Heart right ventricle (tissue), 16 donors: ENCODE results near the gene TST. TPM values are rescaled to one million over a fixed set of nuclear protein-coding genes. Genes with fewer than 3 reads are reported as not detected.
A peak's percentile ranks its signal among the peaks of the same experiment; 100 is the strongest.

ENCODE experiments used
- ATAC-seq, 8 donors: fragments of 200-7000 bp; cut with Tn5 transposase; one replicate each; pipeline ENCODE4 v1.9.1; 2020; ENCODE audit warnings: mild to moderate bottlenecking in 8 of 8, moderate library complexity in 8 of 8, moderate number of reproducible peaks in 1 of 8
- DNase-seq, 2 donors: peaks; one replicate each; pipeline ENCODE4 v3.0.0-alpha.2; 2020
- H3K27ac ChIP-seq, 10 donors: fragments of 200-600 bp; sonication (generic) in 2 of 10; one replicate each; pipeline versions ENCODE4 v1.5.0 to v1.8.0; 2020 to 2022; ENCODE audit warnings: mild to moderate bottlenecking in 3 of 10
- H3K27me3 ChIP-seq, 7 donors: fragments of 200-600 bp; one replicate each; pipeline ENCODE4 v1.8.0; 2021 to 2022; ENCODE audit warnings: mild to moderate bottlenecking in 2 of 7
- H3K36me3 ChIP-seq, 9 donors: fragments of 200-600 bp; sonication (generic) in 1 of 9; one replicate each; pipeline versions ENCODE4 v1.5.0 to v1.8.0; 2020 to 2022; ENCODE audit warnings: mild to moderate bottlenecking in 2 of 9
- H3K4me1 ChIP-seq, 9 donors: fragments of 200-600 bp; sonication (generic) in 1 of 9; one replicate each; pipeline versions ENCODE4 v1.5.0 to v1.8.0; 2020 to 2022; ENCODE audit warnings: mild to moderate bottlenecking in 4 of 9
- H3K4me3 ChIP-seq, 10 donors: fragments of 200-600 bp; sonication (generic) in 2 of 10; one replicate each; pipeline versions ENCODE4 v1.5.0 to v1.8.0; 2020 to 2022; ENCODE audit warnings: mild to moderate bottlenecking in 7 of 10, moderate library complexity in 2 of 10
- H3K9me3 ChIP-seq, 11 donors: fragments of 200-600 bp in 10 of 11; sonication (generic) in 2 of 11; one replicate each; pipeline versions ENCODE4 v1.5.0 to v1.8.0; 2013 to 2022; ENCODE audit warnings: mild to moderate bottlenecking in 2 of 11, control low read depth in 1 of 11, moderate library complexity in 1 of 11
- WGBS, 2 donors: extraction: QIAGEN DNeasy Blood & Tissue Kit; methylation state at CpG; one replicate each; pipeline ENCODE4 v1.1.7; 2013; ENCODE audit warnings: inconsistent platforms in 1 of 2; 5-methylcytosine and 5-hydroxymethylcytosine counted together
- intact Hi-C, 10 donors: fragments of 100-400 bp; cut with DNase I; formaldehyde crosslinking; loops; one replicate each; pipeline versions ENCODE4 v1.11.1 to v1.14.2; 2022
- polyA plus RNA-seq, 2 donors: library from polyadenylated mRNA; stranded (reverse); fragments of 200-250 nt; gene quantifications; one replicate each; pipeline ENCODE4 v1.2.3, GENCODE V29; 2013
- total RNA-seq, 10 donors: library from RNA; stranded (reverse); fragmentation: NEBNext Ultra II Directional in 3 of 10; extraction: Animal tissue kit (Norgen Biotek cat#: 25700) in 3 of 10; gene quantifications; one replicate each; pipeline versions ENCODE4 v1.2.1 to v1.2.4, GENCODE V29; 2021 to 2023
- TF ChIP-seq, protein P1 (sequence below), 9 donors: fragments of 200-600 bp; sonication (generic) in 2 of 9; IDR thresholded peaks; one replicate each; pipeline versions ENCODE4 v1.5.0 to v1.8.0; 2021 to 2022; ENCODE audit warnings: antibody characterized with exemption in 9 of 9, mild to moderate bottlenecking in 5 of 9, moderate library complexity in 1 of 9
- donor health status: Arrhythmogenic right ventricular cardiomyopathy.
- donor health status: ischemic (EF 13 %, LVEDD 7.1; RV severe dilation, severe dysfunction).
- donor health status: healthy with polysubstance abuse.
- donor health status: DM: no; HTN: yes; CAD: no.
- donor health status: DM: no; HTN: no; CAD: no.
- donor health status: ischemic (EF 25% LVEDD 6.9; RV normal size, moderate dysfunction).
- donor health status: ischemic (EF 25% LVEDD 5.7; RV mildly dilated, moderate dysfunction).
- donor health status: healthy.
- donor health status: DM: yes; HTN: yes; CAD: no.
- donor health status: Ischemic cardiomyopathy.
- donor health status: ischemic (EF 35%, LVEDD 5.7; RV mildly dilated, moderate dysfunction).
- donor health status: nonischemic (EF 11% LVEDD 7.7; RV severe dilation, severe dysfunction).
- donor health status: DM: yes; HTN: yes; CAD: no.
- donor health status: PGD.
- donor health status: ischemic (EF 29% LVEDD 5.4; RV normal size, mild dysfunction).
- donor health status: nonischemic (EF 23%, LVEDD 6.1; RV moderate dilation, normal function).

The TST gene
- total and polyA plus RNA-seq, 12 donors, result 34.1 to 87.4 (median 50.6) TPM

DNA sequence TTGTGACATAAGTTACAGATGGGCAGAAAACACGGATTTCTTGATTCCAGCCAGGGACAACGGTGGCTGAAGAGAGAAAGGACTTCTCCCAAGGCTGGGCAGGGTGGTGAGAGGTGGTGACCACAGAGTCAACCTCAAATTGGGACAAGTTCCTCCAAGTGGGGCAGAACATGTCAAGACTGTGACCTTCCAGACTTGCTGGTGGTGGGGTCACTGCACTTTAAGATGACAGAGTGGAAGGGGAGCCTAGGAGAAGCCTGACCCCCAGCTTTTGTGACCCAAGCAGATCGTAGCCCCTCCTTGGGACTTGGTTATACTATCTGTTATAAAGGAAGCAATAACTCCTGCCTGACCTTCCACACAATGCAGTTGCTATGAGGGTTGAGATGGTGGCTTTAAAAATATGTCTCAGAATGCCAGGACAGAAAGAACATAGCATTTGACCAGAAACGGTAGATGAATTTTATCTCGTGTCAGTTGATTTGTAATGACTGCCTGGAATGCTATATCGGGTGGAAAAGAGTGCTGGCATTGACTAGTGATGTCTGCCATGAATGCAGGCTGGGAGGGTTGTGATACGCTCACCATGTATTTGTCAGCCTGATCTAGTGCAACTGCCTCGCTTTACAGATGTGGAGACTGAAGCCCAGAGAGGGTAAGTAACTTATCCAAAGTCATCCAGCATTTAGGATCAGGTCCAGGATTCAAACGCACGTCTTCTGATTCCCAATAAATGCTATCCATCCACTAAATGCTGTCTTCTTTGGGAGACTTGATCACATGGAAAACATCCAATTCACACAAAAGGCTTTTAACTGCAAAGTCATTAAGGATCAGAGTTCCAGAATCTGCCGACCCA is 18.3 kb downstream of the TST start:
- no peaks in the 10 kb centered on the region for H3K27me3 ChIP-seq
- TF ChIP-seq, protein P1, sequence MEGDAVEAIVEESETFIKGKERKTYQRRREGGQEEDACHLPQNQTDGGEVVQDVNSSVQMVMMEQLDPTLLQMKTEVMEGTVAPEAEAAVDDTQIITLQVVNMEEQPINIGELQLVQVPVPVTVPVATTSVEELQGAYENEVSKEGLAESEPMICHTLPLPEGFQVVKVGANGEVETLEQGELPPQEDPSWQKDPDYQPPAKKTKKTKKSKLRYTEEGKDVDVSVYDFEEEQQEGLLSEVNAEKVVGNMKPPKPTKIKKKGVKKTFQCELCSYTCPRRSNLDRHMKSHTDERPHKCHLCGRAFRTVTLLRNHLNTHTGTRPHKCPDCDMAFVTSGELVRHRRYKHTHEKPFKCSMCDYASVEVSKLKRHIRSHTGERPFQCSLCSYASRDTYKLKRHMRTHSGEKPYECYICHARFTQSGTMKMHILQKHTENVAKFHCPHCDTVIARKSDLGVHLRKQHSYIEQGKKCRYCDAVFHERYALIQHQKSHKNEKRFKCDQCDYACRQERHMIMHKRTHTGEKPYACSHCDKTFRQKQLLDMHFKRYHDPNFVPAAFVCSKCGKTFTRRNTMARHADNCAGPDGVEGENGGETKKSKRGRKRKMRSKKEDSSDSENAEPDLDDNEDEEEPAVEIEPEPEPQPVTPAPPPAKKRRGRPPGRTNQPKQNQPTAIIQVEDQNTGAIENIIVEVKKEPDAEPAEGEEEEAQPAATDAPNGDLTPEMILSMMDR (IDR thresholded peaks at IDR 0.05), result no peak

DNA sequence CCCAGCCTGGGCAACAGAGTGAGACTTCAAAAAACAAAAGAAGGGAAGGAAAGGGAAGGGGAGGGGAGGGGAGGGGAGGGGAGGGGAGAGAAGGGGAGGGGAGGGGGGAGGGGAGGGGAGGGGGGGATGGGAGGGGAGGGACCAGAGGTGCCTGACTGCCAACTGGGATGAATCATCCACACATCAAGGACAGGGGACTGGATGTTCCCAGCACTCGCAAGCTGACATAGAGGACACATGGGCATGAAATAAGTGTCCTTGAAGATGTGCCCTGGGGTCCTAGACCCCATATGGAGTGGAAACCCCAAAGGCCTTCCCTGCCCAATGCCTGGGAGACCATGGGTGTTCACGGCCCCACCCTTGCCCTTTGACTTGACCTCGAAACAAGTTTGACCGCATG is 19.8 kb downstream of the TST start:
- Histone ChIP-seq H3K36me3 (no peaks in the 10 kb centered on the region), H3K27me3 (peaks cover 0 to 6% (median 0%) of the 10 kb centered on the region in 7 donors), H3K27ac (no peak overlapping the region), H3K4me3 (no peak overlapping the region), H3K4me1 (no peaks in the 10 kb centered on the region), H3K9me3 (no peaks in the 10 kb centered on the region)
- intact Hi-C loops, result no loop called here
- DNase-seq (no peak), ATAC-seq (peak in 3 of 8 donors; percentile 57 to 75 (median 61))
- WGBS, 2 donors, result 78 to 81% methylated on average over 4 of the region's 4 CpGs
- TF ChIP-seq, protein P1 (IDR thresholded peaks at IDR 0.05), result no peak

More for the DNA sequence above, 18.3 kb downstream of the TST start:
- intact Hi-C loops, result no loop called here
- H3K36me3 ChIP-seq, result no peaks in the 10 kb centered on the region
- peaks cover 0 to 7% (median 0%) of the 10 kb centered on the region in 11 donors for H3K9me3 ChIP-seq
- H3K4me3 ChIP-seq, result no peak overlapping the region
- DNase-seq (no peak), ATAC-seq (no peak)
- H3K4me1 ChIP-seq, result no peaks in the 10 kb centered on the region
- H3K27ac ChIP-seq, result no peak overlapping the region
- 59 to 60% methylated on average over 11 of the region's 11 CpGs for WGBS, 2 donors

DNA sequence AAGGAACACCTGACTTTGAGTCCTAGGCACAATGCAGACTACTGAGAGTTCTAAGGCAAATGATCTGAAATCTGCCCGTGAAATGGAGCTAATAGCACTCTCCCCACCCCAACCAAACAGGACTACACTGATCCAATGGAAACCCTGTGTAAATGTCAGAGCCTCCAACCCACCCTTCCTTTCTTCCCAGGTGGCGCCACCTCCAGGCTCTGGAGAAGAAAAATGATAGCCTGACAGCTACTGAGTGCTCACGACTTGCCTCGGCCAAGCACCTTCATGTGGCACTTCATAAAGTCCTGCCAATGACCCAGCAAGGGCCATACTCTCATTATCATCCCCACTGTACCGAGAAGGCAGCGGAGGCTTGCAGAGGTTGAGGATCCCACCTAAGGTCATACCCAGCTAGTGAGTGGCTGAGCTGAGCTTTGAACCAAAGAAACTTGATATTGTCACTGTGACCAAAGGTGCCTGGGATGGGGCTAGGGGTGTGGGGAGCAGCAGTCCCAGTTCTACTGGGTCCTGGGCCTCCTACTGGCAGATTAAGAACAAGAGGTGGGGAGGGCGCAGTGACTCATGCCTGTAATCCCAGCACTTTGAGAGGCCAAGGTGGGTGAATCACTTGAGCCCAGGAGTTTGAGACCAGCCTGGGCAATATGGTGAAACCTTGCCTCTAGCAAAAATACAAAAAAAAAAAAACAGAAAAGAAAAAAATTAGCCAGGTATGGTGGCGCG is 20.5 kb downstream of the TST start:
- H3K36me3 ChIP-seq, result no peaks in the 10 kb centered on the region
- ATAC-seq (no peak), DNase-seq (no peak)
- H3K9me3 ChIP-seq, result no peaks in the 10 kb centered on the region
- peaks cover 0 to 6% (median 0%) of the 10 kb centered on the region in 7 donors for H3K27me3 ChIP-seq
- TF ChIP-seq, protein P1 (IDR thresholded peaks at IDR 0.05), result no peak
- intact Hi-C loops, result no loop called here
- no peak overlapping the region for H3K4me3 ChIP-seq
- WGBS, 2 donors, result 75 to 80% methylated on average over 9 of the region's 9 CpGs
- H3K27ac ChIP-seq, result no peak overlapping the region
- no peaks in the 10 kb centered on the region for H3K4me1 ChIP-seq

DNA sequence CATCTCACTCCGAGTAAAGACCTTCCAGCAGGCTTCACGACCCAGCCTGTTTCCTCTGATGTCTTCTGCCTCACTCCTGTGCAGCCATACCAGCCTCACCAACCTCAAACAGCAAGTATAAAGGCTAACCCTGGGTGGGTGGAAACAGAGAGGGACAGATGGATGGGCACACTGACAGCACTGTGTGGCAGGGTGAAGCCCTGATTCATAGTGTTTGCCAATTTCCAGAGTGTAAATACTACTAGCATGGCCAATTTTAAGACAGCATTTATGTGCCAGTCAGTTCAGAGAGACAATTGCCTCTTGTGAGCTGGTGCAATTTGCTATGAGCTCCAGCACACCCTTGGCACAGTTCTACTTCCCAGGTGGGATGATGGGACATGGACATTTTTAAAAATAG is 21.5 kb downstream of the TST start:
- ATAC-seq (no peak), DNase-seq (no peak)
- Histone ChIP-seq H3K27me3 (peaks cover 0 to 8% (median 0%) of the 10 kb centered on the region in 7 donors), H3K4me3 (no peak overlapping the region), H3K9me3 (no peaks in the 10 kb centered on the region), H3K27ac (no peak overlapping the region), H3K36me3 (no peaks in the 10 kb centered on the region), H3K4me1 (no peaks in the 10 kb centered on the region)
- intact Hi-C loops, result no loop called here
- TF ChIP-seq, protein P1 (IDR thresholded peaks at IDR 0.05), result no peak
- WGBS, 2 donors, result 81 to 85% methylated on average over 2 of the region's 2 CpGs
